CD14-positive monocyte (primary cell): ENCODE results near the gene PRRC2B. TPM values are rescaled to one million over a fixed set of nuclear protein-coding genes. Genes with fewer than 3 reads are reported as not detected.

Source experiments
- DNase-seq, 3 donors: peaks; one replicate each; pipeline ENCODE4 v3.0.0-alpha.2; 2011 to 2022
- H2AFZ ChIP-seq: 2 replicates; pipeline ENCODE4 v1.6.0; 2012; ENCODE audit warnings: mild to moderate bottlenecking, low read depth, low read length, inconsistent platforms; ENCODE audit not compliant: insufficient read depth, poor library complexity, severe bottlenecking
- H3K27ac ChIP-seq, 2 donors: 1 replicate in 1 of 2; 2 replicates in 1 of 2; pipeline ENCODE4 v1.5.1; 2012 to 2013; ENCODE audit warnings: low read length in 2 of 2, control low read depth in 1 of 2, inconsistent platforms in 1 of 2, low read depth in 1 of 2, mild to moderate bottlenecking in 1 of 2
- H3K27me3 ChIP-seq, 2 donors: one replicate each; pipeline versions ENCODE4 v1.6.0 to v1.6.1; 2011 to 2013; ENCODE audit warnings: low read length in 2 of 2; ENCODE audit not compliant: control insufficient read depth in 2 of 2, insufficient read depth in 2 of 2
- H3K36me3 ChIP-seq, 2 donors: replicated peaks in 1 of 2; 1 replicate in 1 of 2; 2 replicates in 1 of 2; pipeline versions ENCODE4 v1.5.1 to v1.6.1; 2012 to 2013; ENCODE audit warnings: low read length in 2 of 2, control low read depth in 1 of 2, inconsistent platforms in 1 of 2, mild to moderate bottlenecking in 1 of 2; ENCODE audit not compliant: insufficient read depth in 2 of 2, control insufficient read depth in 1 of 2
- H3K4me1 ChIP-seq, 2 donors: 1 replicate in 1 of 2; 2 replicates in 1 of 2; pipeline versions ENCODE4 v1.5.1 to v1.6.1; 2012 to 2013; ENCODE audit warnings: low read length in 2 of 2, control low read depth in 1 of 2, inconsistent platforms in 1 of 2, mild to moderate bottlenecking in 1 of 2, moderate library complexity in 1 of 2; ENCODE audit not compliant: insufficient read depth in 2 of 2, control insufficient read depth in 1 of 2
- H3K4me2 ChIP-seq: replicated peaks from 2 replicates; pipeline ENCODE3; 2012; ENCODE audit warnings: low read length, moderate library complexity, mild to moderate bottlenecking; ENCODE audit not compliant: poor library complexity, severe bottlenecking; ENCODE audit errors: extremely low read depth
- H3K4me3 ChIP-seq, 3 experiments: fragments of 200-600 bp in 1 of 3; sonication (generic) in 1 of 3; replicated peaks in 1 of 3; 1 replicate in 2 of 3; 2 replicates in 1 of 3; pipeline ENCODE4 v1.5.1; 2011 to 2013; ENCODE audit warnings: low read length in 3 of 3, mild to moderate bottlenecking in 3 of 3, control low read depth in 2 of 3, low read depth in 2 of 3, inconsistent platforms in 1 of 3, moderate library complexity in 1 of 3
- H3K79me2 ChIP-seq: 2 replicates; pipeline ENCODE4 v1.6.0; 2012; ENCODE audit warnings: mild to moderate bottlenecking, control low read depth, inconsistent platforms, low read length, moderate library complexity; ENCODE audit not compliant: insufficient read depth
- H3K9ac ChIP-seq: 2 replicates; pipeline ENCODE4 v1.6.0; 2017; ENCODE audit warnings: low read length, mild to moderate bottlenecking; ENCODE audit not compliant: insufficient read depth, poor library complexity, severe bottlenecking
- H3K9me3 ChIP-seq, 2 donors: replicated peaks in 1 of 2; 1 replicate in 1 of 2; 2 replicates in 1 of 2; pipeline versions ENCODE4 v1.5.1 to v1.6.1; 2012 to 2013; ENCODE audit warnings: low read length in 2 of 2, control low read depth in 1 of 2; ENCODE audit not compliant: control insufficient read depth in 1 of 2, insufficient read depth in 1 of 2
- H4K20me1 ChIP-seq: 2 replicates; pipeline ENCODE4 v1.6.0; 2012; ENCODE audit warnings: mild to moderate bottlenecking, low read length, control low read depth, moderate library complexity; ENCODE audit not compliant: insufficient read depth
- H3K27ac Mint-ChIP-seq, 7 donors: one replicate each; pipeline ENCODE4 v1.8.0; 2020; ENCODE audit warnings: mild to moderate bottlenecking in 7 of 7, mixed read lengths in 7 of 7, moderate library complexity in 6 of 7, inconsistent platforms in 2 of 7
- H3K27me3 Mint-ChIP-seq, 3 donors: one replicate each; pipeline ENCODE4 v1.8.0; 2021 to 2022; ENCODE audit warnings: low read depth in 3 of 3, mild to moderate bottlenecking in 3 of 3, mixed read lengths in 3 of 3, moderate library complexity in 3 of 3, inconsistent platforms in 1 of 3
- H3K36me3 Mint-ChIP-seq, 2 donors: one replicate each; pipeline ENCODE4 v1.8.0; 2020; ENCODE audit warnings: mixed read lengths in 2 of 2, inconsistent platforms in 1 of 2, mild to moderate bottlenecking in 1 of 2
- H3K4me1 Mint-ChIP-seq: one replicate; pipeline ENCODE4 v1.8.0; 2020; ENCODE audit warnings: mild to moderate bottlenecking, mixed read lengths
- H3K4me3 Mint-ChIP-seq, 2 donors: one replicate each; pipeline ENCODE4 v1.8.0; 2020; ENCODE audit warnings: mild to moderate bottlenecking in 2 of 2, mixed read lengths in 2 of 2, moderate library complexity in 1 of 2
- H3K9me3 Mint-ChIP-seq, 7 donors: one replicate each; pipeline ENCODE4 v1.8.0; 2020 to 2022; ENCODE audit warnings: mixed read lengths in 7 of 7, mild to moderate bottlenecking in 6 of 7, moderate library complexity in 6 of 7, inconsistent platforms in 2 of 7
- CTCF ChIP-seq: fragments of 200-600 bp; IDR thresholded peaks from one replicate; pipeline ENCODE4 v1.8.0; 2022; ENCODE audit warnings: antibody characterized with exemption, mild to moderate bottlenecking
- whole genome bisulfite sequencing: methylation state at CpG from one replicate; pipeline ENCODE4 v1.1.5; 2013; ENCODE audit warnings: missing lambda C conversion rate; ENCODE audit not compliant: insufficient coverage; 5-methylcytosine and 5-hydroxymethylcytosine counted together
- intact Hi-C, 2 donors: fragments of 100-400 bp; cut with micrococcal nuclease; formaldehyde crosslinking; loops; one replicate each; pipeline versions ENCODE4 v1.15.0 to v1.15.1; 2023
- polyA plus RNA-seq, 3 donors: library from polyadenylated mRNA; depleted of rRNA in 1 of 3; unstranded in 2 of 3; stranded (reverse) in 1 of 3; fragments of 300-500 nt in 2 of 3; fragments of >200 nt in 1 of 3; fragmentation: Illumina TruSeq in 2 of 3; gene quantifications; 1 replicate in 2 of 3; 2 replicates in 1 of 3; pipeline ENCODE4 v1.2.3, GENCODE V29; 2012 to 2021

PRRC2B gene
- polyA plus RNA-seq, 3 donors, result 2.8 to 36.2 (median 8.6) TPM

GRCh38 chr9:131405428-131405827, 11.5 kb downstream of the PRRC2B start:
- Mint-ChIP-seq H3K4me1 (peaks cover 80% of the 10 kb centered on the region), H3K4me3 (peak overlapping the region in 1 of 2 donors; percentile 4), H3K36me3 (peaks cover 0 to 11% of the 10 kb centered on the region in 2 donors), H3K9me3 (peaks cover 0 to 2% (median 0%) of the 10 kb centered on the region in 7 donors), H3K27ac (peak overlapping the region in 3 of 7 donors; percentile 3 to 51 (median 34)), H3K27me3 (peaks cover 0 to 2% (median 0%) of the 10 kb centered on the region in 3 donors)
- Histone ChIP-seq H3K27ac (peak overlapping the region in 1 of 2 donors; percentile 73), H3K36me3 (peaks cover 0 to 11% of the 10 kb centered on the region in 2 donors), H3K79me2 (peaks cover 100% of the 10 kb centered on the region), H3K4me2 (no peak overlapping the region), H3K9me3 (no peaks in the 10 kb centered on the region), H3K9ac (no peak overlapping the region), H3K27me3 (no peaks in the 10 kb centered on the region), H3K4me3 (no peak overlapping the region), H4K20me1 (peaks cover 100% of the 10 kb centered on the region), H3K4me1 (peaks cover 56 to 71% of the 10 kb centered on the region in 2 donors), H2AFZ (no peak overlapping the region)
- TF ChIP-seq CTCF, result no peak
- no peak for DNase-seq
- WGBS, result 92% methylated on average over 3 of the region's 6 CpGs
- intact Hi-C loops, result loop anchor here in 1 of 2 donors (5.0 kb wide), 1 partner anchor 53 kb away; no protein-coding TSS in a partner anchor

GRCh38 chr9:131405858-131406537, 12.1 kb downstream of the PRRC2B start:
- H3K4me1 ChIP-seq, result peaks cover 59 to 76% of the 10 kb centered on the region in 2 donors
- H3K36me3 ChIP-seq, result peaks cover 0 to 11% of the 10 kb centered on the region in 2 donors
- Mint-ChIP-seq H3K4me1 (peaks cover 82% of the 10 kb centered on the region), H3K4me3 (no peak overlapping the region), H3K27me3 (peaks cover 0 to 3% (median 0%) of the 10 kb centered on the region in 3 donors), H3K36me3 (peaks cover 0 to 14% of the 10 kb centered on the region in 2 donors), H3K9me3 (peaks cover 0 to 2% (median 0%) of the 10 kb centered on the region in 7 donors), H3K27ac (peak overlapping the region in 6 of 7 donors; percentile 5 to 85 (median 76))
- H3K79me2 ChIP-seq, result peaks cover 100% of the 10 kb centered on the region
- H3K4me2 ChIP-seq, result no peak overlapping the region
- DNase-seq, result no peak
- H3K27ac ChIP-seq, result peak overlapping the region; percentile 31 to 73
- peaks cover 100% of the 10 kb centered on the region for H4K20me1 ChIP-seq
- WGBS, result 62% methylated on average over 3 of the region's 9 CpGs
- intact Hi-C loops, result loop anchor here in 1 of 2 donors (5.0 kb wide), 1 partner anchor 54 kb away; no protein-coding TSS in a partner anchor
- H3K4me3 ChIP-seq, result peak overlapping the region in 1 of 3 experiments; percentile 19
- H3K9me3 ChIP-seq, result no peaks in the 10 kb centered on the region
- H3K9ac ChIP-seq, result no peak overlapping the region
- no peaks in the 10 kb centered on the region for H3K27me3 ChIP-seq
- H2AFZ ChIP-seq, result no peak overlapping the region
- TF ChIP-seq CTCF, result no peak
